SK-N-SH (cell line): ENCODE data around the gene IARS2. TPM values are rescaled to one million over a fixed set of nuclear protein-coding genes. Genes with fewer than 3 reads are reported as not detected.
A peak's percentile ranks its signal among the peaks of the same experiment; 100 is the strongest.

ENCODE experiments used
- CTCF ChIA-PET: fragments of 300-600, 350-600 bp; formaldehyde crosslinking; extraction: SDS; loops from one replicate; lab custom pipeline; 2021; lab: Yijun Ruan, JAX
- POLR2A ChIA-PET: fragments of 350-600 bp; sonication (Branson Sonifier 250); formaldehyde crosslinking; extraction: SDS; loops from one replicate; lab custom pipeline; 2020; ENCODE audit warnings: antibody characterized with exemption, inconsistent platforms; lab: Yijun Ruan, JAX
- DNase-seq: peaks from one replicate; pipeline ENCODE4 v3.0.0; 2012
- H2AFZ ChIP-seq: fragments of 200-600 bp; sonication (generic); 2 replicates; pipeline ENCODE4 v1.8.1; 2016; ENCODE audit warnings: antibody characterized with exemption, mild to moderate bottlenecking, low read depth
- H3F3A ChIP-seq: fragments of 200-600 bp; sonication (generic); replicated peaks from 2 replicates; pipeline ENCODE3; 2016; ENCODE audit warnings: antibody characterized with exemption, mild to moderate bottlenecking; ENCODE audit not compliant: insufficient read depth
- H3K27ac ChIP-seq, 2 experiments: fragments of 200-500 bp in 1 of 2; fragments of 200-600 bp in 1 of 2; sonication (Bioruptor generic) in 1 of 2; sonication (generic), shearing (Covaris generic) in 1 of 2; 2 replicates each; pipeline versions ENCODE4 v1.5.1 to v1.6.1; 2014 to 2016; ENCODE audit warnings: low read depth in 2 of 2, inconsistent platforms in 1 of 2, low read length in 1 of 2, mild to moderate bottlenecking in 1 of 2, mixed read lengths in 1 of 2
- H3K27me3 ChIP-seq: fragments of 200-600 bp; sonication (generic), shearing (Covaris generic); 2 replicates; pipeline ENCODE4 v1.6.1; 2016; ENCODE audit warnings: mixed run types; ENCODE audit not compliant: insufficient read depth
- H3K36me3 ChIP-seq, 2 experiments: fragments of 200-500 bp in 1 of 2; fragments of 200-600 bp in 1 of 2; sonication (Bioruptor generic) in 1 of 2; sonication (generic) in 1 of 2; replicated peaks in 1 of 2; 2 replicates each; pipeline versions ENCODE3 to v1.5.1; 2014 to 2016; ENCODE audit warnings: low read length in 1 of 2, mild to moderate bottlenecking in 1 of 2; ENCODE audit not compliant: insufficient read depth in 2 of 2, control insufficient read depth in 1 of 2
- H3K4me1 ChIP-seq, 2 experiments: fragments of 200-500 bp in 1 of 2; fragments of 200-600 bp in 1 of 2; sonication (Bioruptor generic) in 1 of 2; sonication (generic), shearing (Covaris generic) in 1 of 2; 2 replicates each; pipeline versions ENCODE4 v1.5.1 to v1.6.1; 2014 to 2016; ENCODE audit warnings: low read depth in 1 of 2, low read length in 1 of 2, mixed run types in 1 of 2; ENCODE audit not compliant: insufficient read depth in 2 of 2, control insufficient read depth in 1 of 2
- H3K4me2 ChIP-seq: fragments of 200-600 bp; sonication (generic), shearing (Covaris generic); 2 replicates; pipeline ENCODE4 v1.6.1; 2017; ENCODE audit warnings: mixed run types
- H3K4me3 ChIP-seq, 2 experiments: fragments of 200-500 bp in 1 of 2; fragments of 200-600 bp in 1 of 2; sonication (Bioruptor generic) in 1 of 2; sonication (generic), shearing (Covaris generic) in 1 of 2; 2 replicates each; pipeline versions ENCODE4 v1.5.1 to v1.8.1; 2014 to 2016; ENCODE audit warnings: low read depth in 2 of 2, inconsistent platforms in 1 of 2, low read length in 1 of 2, mild to moderate bottlenecking in 1 of 2, mixed read lengths in 1 of 2, moderate library complexity in 1 of 2
- H3K79me2 ChIP-seq: fragments of 200-600 bp; sonication (generic); 2 replicates; pipeline ENCODE4 v1.8.1; 2017; ENCODE audit warnings: mild to moderate bottlenecking; ENCODE audit not compliant: insufficient read depth
- H3K9ac ChIP-seq: fragments of 200-600 bp; sonication (generic); 2 replicates; pipeline ENCODE4 v1.6.1; 2017; ENCODE audit warnings: mixed run types
- H3K9me2 ChIP-seq: fragments of 200-600 bp; sonication (generic); 2 replicates; pipeline ENCODE4 v1.6.1; 2017; ENCODE audit warnings: mixed run types
- H3K9me3 ChIP-seq: fragments of 200-600 bp; sonication (generic); 2 replicates; pipeline ENCODE4 v1.6.1; 2017; ENCODE audit warnings: mixed run types, mild to moderate bottlenecking, moderate library complexity
- H4K20me1 ChIP-seq: fragments of 200-600 bp; sonication (generic); 2 replicates; pipeline ENCODE4 v1.6.1; 2017; ENCODE audit warnings: mild to moderate bottlenecking, mixed run types; ENCODE audit not compliant: insufficient read depth
- CHD2 ChIP-seq: fragments of 150-350 bp; IDR thresholded peaks from 2 replicates; pipeline ENCODE4 v1.6.1; 2018; ENCODE audit warnings: low read length; ENCODE audit not compliant: partially characterized antibody
- CTCF ChIP-seq: fragments of 200-600 bp; sonication (generic); IDR thresholded peaks from 2 replicates; pipeline ENCODE4 v1.6.1; 2017; ENCODE audit warnings: antibody characterized with exemption, mild to moderate bottlenecking, moderate library complexity
- ELF1 ChIP-seq: IDR thresholded peaks from 2 replicates; pipeline ENCODE4 v1.4.0; 2012
- EP300 ChIP-seq, 2 experiments: IDR thresholded peaks; 2 replicates each; pipeline versions ENCODE4 v1.4.0 to v1.6.1; 2012; ENCODE audit warnings: borderline replicate concordance in 1 of 2, low read depth in 1 of 2, low read length in 1 of 2
- EZH2phosphoT487 ChIP-seq: fragments of 200-600 bp; sonication (generic); IDR thresholded peaks from 2 replicates; pipeline ENCODE4 v1.6.1; 2017; ENCODE audit warnings: low read depth, mixed run types, mild to moderate bottlenecking, antibody characterized with exemption, moderate library complexity, borderline replicate concordance
- FOXJ3 ChIP-seq: sonication (generic); formaldehyde crosslinking; IDR thresholded peaks from 2 replicates; pipeline ENCODE4 v1.5.1; 2020; ENCODE audit warnings: mild to moderate bottlenecking, missing genetic modification reagents
- FOXM1 ChIP-seq: IDR thresholded peaks from 2 replicates; pipeline ENCODE4 v1.4.0; 2012; ENCODE audit warnings: low read depth, mild to moderate bottlenecking
- GABPA ChIP-seq: IDR thresholded peaks from 2 replicates; pipeline ENCODE4 v1.4.0; 2012; ENCODE audit warnings: low read depth, mild to moderate bottlenecking
- IRF3 ChIP-seq: fragments of 150-350 bp; IDR thresholded peaks from 2 replicates; pipeline ENCODE4 v1.6.1; 2016; ENCODE audit warnings: mild to moderate bottlenecking, low read depth, low read length
- JUND ChIP-seq: IDR thresholded peaks from 2 replicates; pipeline ENCODE4 v1.4.0; 2012
- MEF2A ChIP-seq: IDR thresholded peaks from 2 replicates; pipeline ENCODE4 v1.4.0; 2012; ENCODE audit warnings: low read depth, borderline replicate concordance
- MXI1 ChIP-seq: IDR thresholded peaks from 2 replicates; pipeline ENCODE4 v1.6.1; 2012; ENCODE audit warnings: mild to moderate bottlenecking, low read depth, low read length, improper control_type of control experiment
- NFIC ChIP-seq: IDR thresholded peaks from 2 replicates; pipeline ENCODE4 v1.4.0; 2012; ENCODE audit warnings: borderline replicate concordance
- PBX3 ChIP-seq: IDR thresholded peaks from 2 replicates; pipeline ENCODE4; 2012
- POLR2AphosphoS5 ChIP-seq: IDR thresholded peaks from 2 replicates; pipeline ENCODE4 v1.6.1; 2012; ENCODE audit warnings: low read depth, low read length
- RAD21 ChIP-seq: IDR thresholded peaks from 2 replicates; pipeline ENCODE4 v1.6.1; 2012; ENCODE audit warnings: mild to moderate bottlenecking, low read length
- RXRA ChIP-seq: IDR thresholded peaks from 2 replicates; pipeline ENCODE4 v1.4.0; 2012; ENCODE audit warnings: low read depth, mild to moderate bottlenecking, borderline replicate concordance
- SIN3A ChIP-seq: IDR thresholded peaks from 2 replicates; pipeline ENCODE4 v1.6.1; 2012; ENCODE audit warnings: low read depth, mild to moderate bottlenecking, low read length, moderate library complexity, borderline replicate concordance
- SMC3 ChIP-seq: IDR thresholded peaks from 2 replicates; pipeline ENCODE4 v1.6.1; 2012; ENCODE audit warnings: low read depth, low read length, improper control_type of control experiment
- TCF12 ChIP-seq: IDR thresholded peaks from 2 replicates; pipeline ENCODE4 v1.4.0; 2012
- USF1 ChIP-seq: IDR thresholded peaks from 2 replicates; pipeline ENCODE4 v1.4.0; 2012; ENCODE audit warnings: low read depth, borderline replicate concordance
- USF2 ChIP-seq: fragments of 150-350 bp; IDR thresholded peaks from 2 replicates; pipeline ENCODE4 v1.6.1; 2017; ENCODE audit warnings: antibody characterized with exemption, low read length, low read depth, borderline replicate concordance
- YY1 ChIP-seq: IDR thresholded peaks from 2 replicates; pipeline ENCODE4 v1.4.0; 2012; ENCODE audit warnings: low read depth, mild to moderate bottlenecking
- ZBTB33 ChIP-seq: IDR thresholded peaks from 2 replicates; pipeline ENCODE4 v1.4.0; 2012; ENCODE audit warnings: low read depth, borderline replicate concordance
- polyA plus RNA-seq, 3 experiments: library from polyadenylated mRNA; depleted of rRNA; stranded (reverse); fragments of >200 nt; gene quantifications; 2 replicates each; pipeline ENCODE4 v1.2.3, GENCODE V29; 2012

The IARS2 gene
- polyA plus RNA-seq, 1 of the 3 experiments (the other 2 are of a cell fraction) = 25.7 TPM

GRCh38 chr1:220123066-220123465 is 29.1 kb downstream of the IARS2 start:
- TF ChIP-seq GABPA (no peak), USF1 (no peak), TCF12 (no peak), CHD2 (no peak), ELF1 (no peak), YY1 (no peak), MXI1 (no peak), IRF3 (no peak), RAD21 (no peak), EZH2phosphoT487 (no peak), EP300 (IDR thresholded peaks at IDR 0.05; ENCODE audit: borderline replicate concordance in 1 of 2, low read depth in 1 of 2, low read length in 1 of 2) (no peak), MEF2A (no peak), JUND (no peak), FOXJ3 (CRISPR knock-in tag) (no peak), SIN3A (no peak), POLR2AphosphoS5 (no peak)
- H3K79me2 ChIP-seq = peaks cover 17% of the 10 kb centered on the region
- H3K27me3 ChIP-seq = no peaks in the 10 kb centered on the region
- H3K4me3 ChIP-seq = no peak overlapping the region
- POLR2A ChIA-PET = no interaction called here
- peaks cover 4% of the 10 kb centered on the region for H3F3A ChIP-seq
- no peak overlapping the region for H2AFZ ChIP-seq
- H3K9ac ChIP-seq = no peak overlapping the region
- CTCF ChIA-PET = interaction anchor here (2.6 kb wide), 1 partner anchor 37 kb away, joined by 8 read pairs; no protein-coding TSS in a partner anchor
- DNase-seq = no peak
- H4K20me1 ChIP-seq = no peaks in the 10 kb centered on the region
- no peaks in the 10 kb centered on the region for H3K9me2 ChIP-seq
- no peak overlapping the region for H3K27ac ChIP-seq
- peaks cover 0 to 4% of the 10 kb centered on the region in 2 experiments; a peak in 1 of 4 replicates for H3K4me1 ChIP-seq
- H3K4me2 ChIP-seq = no peak overlapping the region
- H3K9me3 ChIP-seq = no peaks in the 10 kb centered on the region
- H3K36me3 ChIP-seq = peaks cover 48 to 50% of the 10 kb centered on the region in 2 experiments

- ChIA-PET POLR2A (no interaction called here), CTCF (interaction anchor here (0.6 to 2.4 kb wide), 11 partner anchors 8 to 553 kb away, joined by 3 to 9 read pairs (median 3); no protein-coding TSS in a partner anchor)
- Histone ChIP-seq H3K36me3 (peaks cover 48 to 51% of the 10 kb centered on the region in 2 experiments), H3K9me3 (no peaks in the 10 kb centered on the region), H2AFZ (no peak overlapping the region), H3K4me2 (no peak overlapping the region), H3K79me2 (peaks cover 14% of the 10 kb centered on the region), H3K4me3 (no peak overlapping the region), H3K9ac (no peak overlapping the region), H3K9me2 (no peaks in the 10 kb centered on the region), H3K4me1 (peaks cover 0 to 4% of the 10 kb centered on the region in 2 experiments; a peak in 1 of 4 replicates), H4K20me1 (no peaks in the 10 kb centered on the region), H3F3A (peaks cover 4% of the 10 kb centered on the region), H3K27ac (no peak overlapping the region), H3K27me3 (no peaks in the 10 kb centered on the region)
- peak; percentile 42 for DNase-seq
- TF ChIP-seq CTCF = peak; percentile 58
- 0 out of 2 replicates have a peak, but pooled peaks have one; percentile 8 for TF ChIP-seq SMC3
- TF ChIP-seq RXRA = no peak
- no peak for TF ChIP-seq MEF2A
- TF ChIP-seq FOXJ3 (CRISPR knock-in tag) = no peak
- 0 out of 2 replicates have a peak, but pooled peaks have one; percentile 4 for TF ChIP-seq RAD21
- TF ChIP-seq ZBTB33 = no peak
- TF ChIP-seq USF2 = no peak
- TF ChIP-seq NFIC = no peak
- no peak for TF ChIP-seq FOXM1
- TF ChIP-seq PBX3 = no peak
Observed at GRCh38 chr1:220123889-220124288, 30.0 kb downstream of the IARS2 start.
